ENCODE data around the gene TAF4B. TPM values are rescaled to one million over a fixed set of nuclear protein-coding genes. Genes with fewer than 3 reads are reported as not detected.

TAF4B gene
- total and polyA plus RNA-seq, 2 donors (not counting 1 experiment from before 2014, with no cell fraction given), result 0.42 to 2.0 TPM

DNA sequence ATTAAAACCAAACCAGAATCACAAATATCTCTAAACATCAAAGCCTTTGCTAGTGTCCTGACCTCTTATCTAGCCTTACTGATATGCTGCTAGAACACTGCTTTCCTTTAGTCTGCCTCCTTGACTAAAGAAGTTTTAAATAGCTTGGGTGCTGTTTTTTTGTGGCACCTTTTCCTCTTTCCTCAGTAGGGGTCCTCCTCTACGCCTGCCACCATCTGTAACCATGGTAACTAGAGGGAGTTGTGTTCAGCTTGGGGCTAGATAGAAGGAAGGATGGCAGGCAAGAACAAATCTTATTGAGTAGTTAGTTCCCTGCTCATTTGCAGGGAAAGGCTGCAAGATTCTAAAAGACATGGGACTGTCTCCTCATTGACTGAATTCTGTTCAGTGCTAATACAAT, 86.0 kb downstream of the TAF4B start:
- Histone ChIP-seq H3K4me2 (ENCODE audit: extremely low read depth, insufficient read depth, low read length) (no peak overlapping the region), H3K36me3 (ENCODE audit: control insufficient read depth, insufficient read depth, low read length) (no peaks in the 10 kb centered on the region), H3K4me1 (ENCODE audit: control insufficient read depth, extremely low read depth, insufficient read depth, low read length) (no peaks in the 10 kb centered on the region), H3K27ac (ENCODE audit: insufficient read depth, low read length) (no peak overlapping the region), H3K27me3 (ENCODE audit: control insufficient read depth, insufficient read depth, low read length) (no peaks in the 10 kb centered on the region), H3K79me2 (ENCODE audit: control insufficient read depth, insufficient read depth, low read length) (no peaks in the 10 kb centered on the region), H3K9ac (ENCODE audit: insufficient read depth, low read length) (no peak overlapping the region), H3K9me3 (ENCODE audit: control insufficient read depth, insufficient read depth, low read depth, low read length) (no peaks in the 10 kb centered on the region), H4K20me1 (ENCODE audit: control insufficient read depth, extremely low read depth, insufficient read depth, low read length) (no peaks in the 10 kb centered on the region), H3K4me3 (replicated peaks in 1 of 4; ENCODE audit: control extremely low read depth in 1 of 4, insufficient read depth in 1 of 4, low read depth in 3 of 4, low read length in 4 of 4) (no peak overlapping the region), H2AFZ (ENCODE audit: low read length) (no peak overlapping the region)
- TF ChIP-seq, protein P1, sequence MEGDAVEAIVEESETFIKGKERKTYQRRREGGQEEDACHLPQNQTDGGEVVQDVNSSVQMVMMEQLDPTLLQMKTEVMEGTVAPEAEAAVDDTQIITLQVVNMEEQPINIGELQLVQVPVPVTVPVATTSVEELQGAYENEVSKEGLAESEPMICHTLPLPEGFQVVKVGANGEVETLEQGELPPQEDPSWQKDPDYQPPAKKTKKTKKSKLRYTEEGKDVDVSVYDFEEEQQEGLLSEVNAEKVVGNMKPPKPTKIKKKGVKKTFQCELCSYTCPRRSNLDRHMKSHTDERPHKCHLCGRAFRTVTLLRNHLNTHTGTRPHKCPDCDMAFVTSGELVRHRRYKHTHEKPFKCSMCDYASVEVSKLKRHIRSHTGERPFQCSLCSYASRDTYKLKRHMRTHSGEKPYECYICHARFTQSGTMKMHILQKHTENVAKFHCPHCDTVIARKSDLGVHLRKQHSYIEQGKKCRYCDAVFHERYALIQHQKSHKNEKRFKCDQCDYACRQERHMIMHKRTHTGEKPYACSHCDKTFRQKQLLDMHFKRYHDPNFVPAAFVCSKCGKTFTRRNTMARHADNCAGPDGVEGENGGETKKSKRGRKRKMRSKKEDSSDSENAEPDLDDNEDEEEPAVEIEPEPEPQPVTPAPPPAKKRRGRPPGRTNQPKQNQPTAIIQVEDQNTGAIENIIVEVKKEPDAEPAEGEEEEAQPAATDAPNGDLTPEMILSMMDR (conservative IDR thresholded peaks at IDR 0.05 in 1 of 2, IDR thresholded peaks at IDR 0.05 in 1 of 2; ENCODE audit: low read depth in 1 of 2, low read length in 2 of 2), result no peak
- TF ChIP-seq EZH2 (IDR thresholded peaks at IDR 0.05; ENCODE audit: low read length, missing control alignments), result no peak
- DNase-seq (ENCODE audit: low read depth in 2 of 2), result no peak

DNA sequence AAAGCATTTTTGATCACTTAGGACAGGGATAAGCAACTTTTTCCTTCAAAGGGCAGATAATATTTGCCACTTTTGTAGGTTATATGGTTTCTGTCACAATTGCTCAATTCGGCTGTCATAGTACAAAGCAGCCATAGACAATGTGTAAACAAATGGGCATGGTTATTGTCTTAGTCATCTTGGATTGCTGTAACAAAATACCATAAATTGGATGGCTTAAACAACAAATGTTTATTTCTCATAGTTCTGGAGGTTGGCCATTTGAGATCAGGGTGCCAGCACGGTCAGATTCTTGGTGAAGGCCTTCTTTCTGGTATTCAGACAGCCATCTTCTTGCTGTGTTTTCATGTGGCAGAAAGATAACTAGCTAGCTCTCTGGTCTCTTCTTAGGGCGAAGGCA, 91.2 kb downstream of the TAF4B start:
- no peaks in the 10 kb centered on the region for H4K20me1 ChIP-seq (ENCODE audit: control insufficient read depth, extremely low read depth, insufficient read depth, low read length)
- no peak overlapping the region for H3K9ac ChIP-seq (ENCODE audit: insufficient read depth, low read length)
- no peaks in the 10 kb centered on the region for H3K9me3 ChIP-seq (ENCODE audit: control insufficient read depth, insufficient read depth, low read depth, low read length)
- H3K27me3 ChIP-seq (ENCODE audit: control insufficient read depth, insufficient read depth, low read length), result no peaks in the 10 kb centered on the region
- no peak overlapping the region for H3K4me2 ChIP-seq (ENCODE audit: extremely low read depth, insufficient read depth, low read length)
- no peak for TF ChIP-seq EZH2 (IDR thresholded peaks at IDR 0.05; ENCODE audit: low read length, missing control alignments)
- TF ChIP-seq, protein P1 (conservative IDR thresholded peaks at IDR 0.05 in 1 of 2, IDR thresholded peaks at IDR 0.05 in 1 of 2; ENCODE audit: low read depth in 1 of 2, low read length in 2 of 2), result no peak
- H3K4me1 ChIP-seq (ENCODE audit: control insufficient read depth, extremely low read depth, insufficient read depth, low read length), result no peaks in the 10 kb centered on the region
- H3K36me3 ChIP-seq (ENCODE audit: control insufficient read depth, insufficient read depth, low read length), result no peaks in the 10 kb centered on the region
- no peak overlapping the region for H3K27ac ChIP-seq (ENCODE audit: insufficient read depth, low read length)
- no peak overlapping the region for H2AFZ ChIP-seq (ENCODE audit: low read length)
- no peak overlapping the region for H3K4me3 ChIP-seq (replicated peaks in 1 of 4; ENCODE audit: control extremely low read depth in 1 of 4, insufficient read depth in 1 of 4, low read depth in 3 of 4, low read length in 4 of 4)
- peak in 1 of 2 donors; percentile 6 for DNase-seq (ENCODE audit: low read depth in 2 of 2)
- H3K79me2 ChIP-seq (ENCODE audit: control insufficient read depth, insufficient read depth, low read length), result no peaks in the 10 kb centered on the region

DNA sequence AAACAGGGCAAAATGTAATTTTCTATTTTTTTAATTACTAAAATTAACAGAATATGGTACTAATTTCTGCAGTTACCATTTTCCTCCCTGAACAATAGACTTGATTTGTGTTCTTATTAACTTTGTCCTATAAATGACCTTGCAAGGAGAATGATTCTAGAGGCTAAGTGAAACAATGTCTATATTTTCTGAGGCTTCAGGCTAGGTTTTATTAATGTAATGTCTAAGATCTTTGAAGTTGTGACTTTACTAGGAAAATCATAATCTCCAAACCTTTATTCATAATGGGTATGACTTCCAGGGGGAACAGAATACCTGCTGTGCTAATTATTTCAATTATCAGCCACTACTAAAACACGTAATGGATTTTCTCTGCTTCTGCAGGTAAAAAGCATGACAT, 94.4 kb downstream of the TAF4B start:
- Histone ChIP-seq H3K36me3 (ENCODE audit: control insufficient read depth, insufficient read depth, low read length) (no peaks in the 10 kb centered on the region), H4K20me1 (ENCODE audit: control insufficient read depth, extremely low read depth, insufficient read depth, low read length) (no peaks in the 10 kb centered on the region), H2AFZ (ENCODE audit: low read length) (no peak overlapping the region), H3K4me3 (replicated peaks in 1 of 4; ENCODE audit: control extremely low read depth in 1 of 4, insufficient read depth in 1 of 4, low read depth in 3 of 4, low read length in 4 of 4) (no peak overlapping the region), H3K9me3 (ENCODE audit: control insufficient read depth, insufficient read depth, low read depth, low read length) (no peaks in the 10 kb centered on the region), H3K4me1 (ENCODE audit: control insufficient read depth, extremely low read depth, insufficient read depth, low read length) (no peaks in the 10 kb centered on the region), H3K27ac (ENCODE audit: insufficient read depth, low read length) (no peak overlapping the region), H3K4me2 (ENCODE audit: extremely low read depth, insufficient read depth, low read length) (no peak overlapping the region), H3K27me3 (ENCODE audit: control insufficient read depth, insufficient read depth, low read length) (no peaks in the 10 kb centered on the region), H3K9ac (ENCODE audit: insufficient read depth, low read length) (no peak overlapping the region), H3K79me2 (ENCODE audit: control insufficient read depth, insufficient read depth, low read length) (no peaks in the 10 kb centered on the region)
- no peak for DNase-seq (ENCODE audit: low read depth in 2 of 2)
- TF ChIP-seq, protein P1 (conservative IDR thresholded peaks at IDR 0.05 in 1 of 2, IDR thresholded peaks at IDR 0.05 in 1 of 2; ENCODE audit: low read depth in 1 of 2, low read length in 2 of 2), result no peak
- no peak for TF ChIP-seq EZH2 (IDR thresholded peaks at IDR 0.05; ENCODE audit: low read length, missing control alignments)
